Upper lobe of right lung (tissue), 1 donor: ENCODE results near the gene CHN2. TPM values are rescaled to one million over a fixed set of nuclear protein-coding genes. Genes with fewer than 3 reads are reported as not detected.

Experiments used
- ATAC-seq: fragments of 200-7000 bp; cut with Tn5 transposase; one replicate; pipeline ENCODE4 v1.9.1; 2020; ENCODE audit warnings: mild to moderate bottlenecking, moderate library complexity
- DNase-seq: peaks from one replicate; pipeline ENCODE4 v3.0.0-alpha.2; 2020
- H3K27ac ChIP-seq: fragments of 200-600 bp; one replicate; pipeline ENCODE4 v1.8.0; 2022
- H3K27me3 ChIP-seq: fragments of 200-600 bp; one replicate; pipeline ENCODE4 v1.8.0; 2022; ENCODE audit warnings: mild to moderate bottlenecking
- H3K36me3 ChIP-seq: fragments of 200-600 bp; one replicate; pipeline ENCODE4 v1.8.0; 2022
- H3K4me1 ChIP-seq: fragments of 200-600 bp; one replicate; pipeline ENCODE4 v1.8.0; 2022
- H3K4me3 ChIP-seq: fragments of 200-600 bp; one replicate; pipeline ENCODE4 v1.8.0; 2022; ENCODE audit warnings: mild to moderate bottlenecking
- H3K9me3 ChIP-seq: fragments of 200-600 bp; one replicate; pipeline ENCODE4 v1.8.0; 2022
- CTCF ChIP-seq: fragments of 200-600 bp; IDR thresholded peaks from one replicate; pipeline ENCODE4 v1.8.0; 2022; ENCODE audit warnings: antibody characterized with exemption
- intact Hi-C: fragments of 100-400 bp; cut with DNase I; formaldehyde crosslinking; loops from one replicate; pipeline ENCODE4 v1.11.0; 2022
- total RNA-seq: library from RNA; stranded (reverse); fragmentation: NEBNext Ultra II Directional; extraction: Animal tissue kit (Norgen Biotek cat#: 25700); gene quantifications from one replicate; pipeline ENCODE4 v1.2.1, GENCODE V29; 2021
- donor health status: DM: no; HTN: yes; CAD: no; lungs with severe emphysema.

The CHN2 gene
- total RNA-seq, 1 donor from 2014 or later, result 14.4 TPM

- intact Hi-C loops, result no loop called here
- DNase-seq, result no peak
- no peak for TF ChIP-seq CTCF
- Histone ChIP-seq H3K4me3 (no peak overlapping the region), H3K9me3 (no peaks in the 10 kb centered on the region), H3K36me3 (no peaks in the 10 kb centered on the region), H3K27me3 (no peaks in the 10 kb centered on the region), H3K27ac (no peak overlapping the region), H3K4me1 (no peaks in the 10 kb centered on the region)
- no peak for ATAC-seq
Measured at GRCh38 chr7:29292886-29293658, 98.5 kb downstream of the CHN2 start.

DNA sequence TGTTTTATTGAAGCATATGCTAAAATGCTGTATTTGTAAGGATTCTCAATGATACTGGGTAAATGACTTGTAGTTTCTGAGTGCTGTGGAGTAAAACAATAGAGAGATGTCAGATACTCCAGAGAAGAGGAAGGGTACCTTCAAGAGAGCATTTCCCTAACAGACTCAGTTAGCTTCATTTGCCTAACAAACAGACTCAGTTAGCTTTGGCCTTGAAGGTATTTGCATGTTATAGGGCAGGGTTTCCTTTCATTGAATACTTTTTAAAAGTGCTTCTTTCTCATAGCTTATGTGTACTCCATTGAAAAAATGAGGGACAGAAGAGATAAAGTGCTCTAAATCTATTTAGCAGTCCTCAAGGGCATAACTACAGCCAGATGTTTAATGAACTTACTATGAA, 101.8 kb downstream of the CHN2 start:
- Histone ChIP-seq H3K4me1 (peaks cover 3% of the 10 kb centered on the region), H3K4me3 (no peak overlapping the region), H3K27me3 (no peaks in the 10 kb centered on the region), H3K27ac (no peak overlapping the region), H3K36me3 (no peaks in the 10 kb centered on the region), H3K9me3 (no peaks in the 10 kb centered on the region)
- intact Hi-C loops, result no loop called here
- no peak for TF ChIP-seq CTCF
- DNase-seq, result no peak
- no peak for ATAC-seq

GRCh38 chr7:29297194-29297890, 102.8 kb downstream of the CHN2 start:
- Histone ChIP-seq H3K27me3 (no peaks in the 10 kb centered on the region), H3K27ac (no peak overlapping the region), H3K9me3 (no peaks in the 10 kb centered on the region), H3K4me1 (peaks cover 3% of the 10 kb centered on the region), H3K4me3 (no peak overlapping the region), H3K36me3 (no peaks in the 10 kb centered on the region)
- DNase-seq (no peak), ATAC-seq (no peak)
- intact Hi-C loops, result no loop called here
- TF ChIP-seq CTCF, result no peak

DNA sequence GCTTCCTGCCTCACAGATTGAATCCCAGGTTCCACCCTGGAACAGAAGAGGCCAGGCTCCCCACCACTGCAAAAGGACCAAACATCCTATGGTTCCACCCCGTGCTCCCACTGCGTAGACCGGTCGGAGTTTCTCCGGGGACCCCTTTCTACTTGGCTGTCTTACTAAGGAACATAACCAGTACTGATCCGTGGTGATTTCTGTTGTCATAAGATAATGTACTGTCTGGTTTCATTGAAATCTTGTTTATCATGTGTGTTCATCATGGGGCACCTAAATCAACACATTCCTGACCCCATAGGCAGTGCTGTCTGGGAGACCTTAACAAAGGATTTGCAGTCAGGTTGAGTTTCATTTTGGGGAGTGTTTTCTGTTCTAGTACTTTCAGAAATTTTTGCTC, 104.5 kb downstream of the CHN2 start:
- Histone ChIP-seq H3K36me3 (no peaks in the 10 kb centered on the region), H3K4me3 (no peak overlapping the region), H3K27ac (no peak overlapping the region), H3K4me1 (peaks cover 3% of the 10 kb centered on the region), H3K9me3 (no peaks in the 10 kb centered on the region), H3K27me3 (no peaks in the 10 kb centered on the region)
- DNase-seq (no peak), ATAC-seq (no peak)
- no peak for TF ChIP-seq CTCF
- intact Hi-C loops, result no loop called here

DNA sequence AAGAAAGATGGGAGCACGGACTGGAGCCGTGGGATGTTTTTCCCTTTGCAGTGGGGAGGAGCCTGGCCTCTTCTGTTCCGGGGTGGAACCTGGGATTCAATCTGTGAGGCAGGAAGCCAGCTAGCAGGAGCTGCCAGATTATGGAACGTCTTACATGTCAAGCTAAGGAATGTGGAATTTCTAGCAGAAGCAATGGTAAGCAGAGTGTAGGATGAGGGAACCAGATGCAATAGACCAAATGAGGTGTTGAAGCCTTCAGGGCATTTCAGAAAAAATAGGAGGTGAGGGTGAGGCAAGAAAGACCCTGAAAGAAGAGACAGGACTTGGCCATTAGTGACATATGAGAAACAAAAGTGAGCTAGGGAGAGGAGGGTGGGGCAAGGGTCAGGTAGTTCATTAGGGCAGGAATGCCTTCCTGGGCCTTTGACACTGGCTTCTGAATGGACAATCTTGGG, 105.5 kb downstream of the CHN2 start:
- no peak overlapping the region for H3K4me3 ChIP-seq
- H3K9me3 ChIP-seq, result no peaks in the 10 kb centered on the region
- H3K36me3 ChIP-seq, result no peaks in the 10 kb centered on the region
- no peak for DNase-seq
- no peak overlapping the region for H3K27ac ChIP-seq
- H3K27me3 ChIP-seq, result no peaks in the 10 kb centered on the region
- intact Hi-C loops, result no loop called here
- peaks cover 3% of the 10 kb centered on the region for H3K4me1 ChIP-seq
- no peak for ATAC-seq
- TF ChIP-seq CTCF, result no peak
